DMS53 treated with DMSO at 0.1 percent for 48 hours (cell line): ENCODE data around the gene SNX10.
"Not testable (repeated sequence)": the region's sequence is repeated elsewhere in the genome, so short reads cannot be mapped to it uniquely, and the experiment has no call there.

Experiments
- DNase-seq: peaks from one replicate; lab custom pipeline; 2025; ENCODE audit not compliant: unreplicated experiment; lab: John Stamatoyannopoulos, UW

SNX10 gene

GRCh38 chr7:26291699-26292538 is at the start of gene SNX10:
Gene SNX10 (plus strand): TSS chr7:26291862. CDS start chr7:26346443, 54,581 bp downstream.
- DNase-seq, result peak; percentile 53

GRCh38 chr7:26245150-26245549 is 46.5 kb upstream of the SNX10 start:
- no peak for DNase-seq

- no peak for DNase-seq
These were observed 41.4 kb upstream of the SNX10 start for GRCh38 chr7:26250239-26250638.

GRCh38 chr7:26261866-26262265 is 29.8 kb upstream of the SNX10 start:
- DNase-seq, result not testable (repeated sequence)

GRCh38 chr7:26265065-26265464 is 26.6 kb upstream of the SNX10 start:
- DNase-seq, result no peak

GRCh38 chr7:26265499-26266075 is 26.1 kb upstream of the SNX10 start:
- DNase-seq, result no peak

- no peak for DNase-seq
These were observed 24.0 kb upstream of the SNX10 start for GRCh38 chr7:26267601-26268166.

- DNase-seq, result no peak
These were observed 16.4 kb upstream of the SNX10 start for GRCh38 chr7:26275213-26275612.

GRCh38 chr7:26278770-26279169 is 12.9 kb upstream of the SNX10 start:
- DNase-seq, result peak; percentile 56

- no peak for DNase-seq
These were observed 12.3 kb upstream of the SNX10 start for GRCh38 chr7:26279405-26279804.

- DNase-seq, result no peak
These were observed 11.6 kb upstream of the SNX10 start for GRCh38 chr7:26280097-26280496.

- DNase-seq, result no peak
These were observed 10.9 kb upstream of the SNX10 start for GRCh38 chr7:26280723-26281122.

- no peak for DNase-seq
These were observed 7.2 kb upstream of the SNX10 start for GRCh38 chr7:26284477-26284876.

- DNase-seq, result no peak
These were observed 6.5 kb upstream of the SNX10 start for GRCh38 chr7:26284995-26285632.

- DNase-seq, result no peak
These were observed 5.5 kb upstream of the SNX10 start for GRCh38 chr7:26286157-26286556.

- not testable (repeated sequence) for DNase-seq
These were observed 3.5 kb upstream of the SNX10 start for GRCh38 chr7:26288126-26288525.

GRCh38 chr7:26291251-26291650 is 411 bp upstream of the SNX10 start:
- no peak for DNase-seq

- DNase-seq, result no peak
These were observed 1.3 kb downstream of the SNX10 start for GRCh38 chr7:26292768-26293560.

GRCh38 chr7:26293569-26294308 is 2.1 kb downstream of the SNX10 start:
- no peak for DNase-seq

GRCh38 chr7:26295015-26295414 is 3.4 kb downstream of the SNX10 start:
- DNase-seq, result no peak
